ENCODE results near the gene SLC30A9. TPM values are rescaled to one million over a fixed set of nuclear protein-coding genes. Genes with fewer than 3 reads are reported as not detected.

Gene SLC30A9
- total and polyA plus RNA-seq, 2 experiments from 2014 or later: 67.3 to 74.6 TPM

DNA sequence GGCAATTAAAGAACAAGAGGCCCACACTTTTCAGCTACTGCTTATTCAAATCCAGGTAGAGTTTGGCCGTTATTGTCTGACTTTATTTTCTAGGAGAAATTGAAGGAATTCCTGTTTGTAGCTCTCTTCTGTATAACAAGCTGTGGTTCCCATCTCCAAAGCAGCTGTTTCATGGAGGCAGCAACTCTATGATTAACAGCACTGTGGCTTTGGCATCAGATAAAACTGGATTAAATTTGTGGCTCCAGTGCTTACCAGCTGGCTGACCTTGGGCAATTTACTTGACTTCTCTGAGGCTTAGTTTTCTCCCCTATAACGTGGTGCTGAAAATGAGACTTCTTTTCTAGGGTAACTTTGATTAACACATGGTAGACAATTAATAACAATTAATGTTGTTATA lies 28.1 kb downstream of the SLC30A9 start:
- no peaks in the 10 kb centered on the region for H3K27me3 ChIP-seq (ENCODE audit: insufficient read depth)
- Mint-ChIP-seq H3K4me1 (no peaks in the 10 kb centered on the region), H3K27me3 (ENCODE audit: insufficient read depth, low read depth, poor library complexity) (peaks cover 5% of the 10 kb centered on the region), H3K4me3 (no peak overlapping the region), H3K9me3 (no peaks in the 10 kb centered on the region), H3K27ac (no peak overlapping the region), H3K36me3 (ENCODE audit: low read depth) (peaks cover 22% of the 10 kb centered on the region)
- H4K20me1 ChIP-seq (replicated peaks; ENCODE audit: insufficient read depth): 0 out of 2 replicates have a peak, but pooled peaks cover 4% of the 10 kb centered on the region
- TF ChIP-seq, protein P1, sequence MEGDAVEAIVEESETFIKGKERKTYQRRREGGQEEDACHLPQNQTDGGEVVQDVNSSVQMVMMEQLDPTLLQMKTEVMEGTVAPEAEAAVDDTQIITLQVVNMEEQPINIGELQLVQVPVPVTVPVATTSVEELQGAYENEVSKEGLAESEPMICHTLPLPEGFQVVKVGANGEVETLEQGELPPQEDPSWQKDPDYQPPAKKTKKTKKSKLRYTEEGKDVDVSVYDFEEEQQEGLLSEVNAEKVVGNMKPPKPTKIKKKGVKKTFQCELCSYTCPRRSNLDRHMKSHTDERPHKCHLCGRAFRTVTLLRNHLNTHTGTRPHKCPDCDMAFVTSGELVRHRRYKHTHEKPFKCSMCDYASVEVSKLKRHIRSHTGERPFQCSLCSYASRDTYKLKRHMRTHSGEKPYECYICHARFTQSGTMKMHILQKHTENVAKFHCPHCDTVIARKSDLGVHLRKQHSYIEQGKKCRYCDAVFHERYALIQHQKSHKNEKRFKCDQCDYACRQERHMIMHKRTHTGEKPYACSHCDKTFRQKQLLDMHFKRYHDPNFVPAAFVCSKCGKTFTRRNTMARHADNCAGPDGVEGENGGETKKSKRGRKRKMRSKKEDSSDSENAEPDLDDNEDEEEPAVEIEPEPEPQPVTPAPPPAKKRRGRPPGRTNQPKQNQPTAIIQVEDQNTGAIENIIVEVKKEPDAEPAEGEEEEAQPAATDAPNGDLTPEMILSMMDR (conservative IDR thresholded peaks at IDR 0.05; ENCODE audit: low read depth in 2 of 2): no peak
- TF ChIP-seq REST (IDR thresholded peaks at IDR 0.05; ENCODE audit: unreplicated experiment) (no peak), JUNB (IDR thresholded peaks at IDR 0.05; ENCODE audit: unreplicated experiment) (no peak), NANOG (IDR thresholded peaks at IDR 0.05; ENCODE audit: borderline replicate concordance) (no peak), ZNF114 (CRISPR knock-in tag; IDR thresholded peaks at IDR 0.05) (no peak), EZH2phosphoT487 (IDR thresholded peaks at IDR 0.05; ENCODE audit: unreplicated experiment) (no peak), STAT1 (IDR thresholded peaks at IDR 0.05; ENCODE audit: unreplicated experiment) (no peak), EZH2 (IDR thresholded peaks at IDR 0.05; ENCODE audit: low read depth, unreplicated experiment) (no peak), CREB1 (CRISPR knock-in tag; IDR thresholded peaks at IDR 0.05; ENCODE audit: low read depth) (no peak), ZNF331 (CRISPR knock-in tag; IDR thresholded peaks at IDR 0.05; ENCODE audit: low read depth) (no peak), POLR2AphosphoS5 (IDR thresholded peaks at IDR 0.05; ENCODE audit: low read depth) (no peak)
- TF ChIP-seq, protein P2, sequence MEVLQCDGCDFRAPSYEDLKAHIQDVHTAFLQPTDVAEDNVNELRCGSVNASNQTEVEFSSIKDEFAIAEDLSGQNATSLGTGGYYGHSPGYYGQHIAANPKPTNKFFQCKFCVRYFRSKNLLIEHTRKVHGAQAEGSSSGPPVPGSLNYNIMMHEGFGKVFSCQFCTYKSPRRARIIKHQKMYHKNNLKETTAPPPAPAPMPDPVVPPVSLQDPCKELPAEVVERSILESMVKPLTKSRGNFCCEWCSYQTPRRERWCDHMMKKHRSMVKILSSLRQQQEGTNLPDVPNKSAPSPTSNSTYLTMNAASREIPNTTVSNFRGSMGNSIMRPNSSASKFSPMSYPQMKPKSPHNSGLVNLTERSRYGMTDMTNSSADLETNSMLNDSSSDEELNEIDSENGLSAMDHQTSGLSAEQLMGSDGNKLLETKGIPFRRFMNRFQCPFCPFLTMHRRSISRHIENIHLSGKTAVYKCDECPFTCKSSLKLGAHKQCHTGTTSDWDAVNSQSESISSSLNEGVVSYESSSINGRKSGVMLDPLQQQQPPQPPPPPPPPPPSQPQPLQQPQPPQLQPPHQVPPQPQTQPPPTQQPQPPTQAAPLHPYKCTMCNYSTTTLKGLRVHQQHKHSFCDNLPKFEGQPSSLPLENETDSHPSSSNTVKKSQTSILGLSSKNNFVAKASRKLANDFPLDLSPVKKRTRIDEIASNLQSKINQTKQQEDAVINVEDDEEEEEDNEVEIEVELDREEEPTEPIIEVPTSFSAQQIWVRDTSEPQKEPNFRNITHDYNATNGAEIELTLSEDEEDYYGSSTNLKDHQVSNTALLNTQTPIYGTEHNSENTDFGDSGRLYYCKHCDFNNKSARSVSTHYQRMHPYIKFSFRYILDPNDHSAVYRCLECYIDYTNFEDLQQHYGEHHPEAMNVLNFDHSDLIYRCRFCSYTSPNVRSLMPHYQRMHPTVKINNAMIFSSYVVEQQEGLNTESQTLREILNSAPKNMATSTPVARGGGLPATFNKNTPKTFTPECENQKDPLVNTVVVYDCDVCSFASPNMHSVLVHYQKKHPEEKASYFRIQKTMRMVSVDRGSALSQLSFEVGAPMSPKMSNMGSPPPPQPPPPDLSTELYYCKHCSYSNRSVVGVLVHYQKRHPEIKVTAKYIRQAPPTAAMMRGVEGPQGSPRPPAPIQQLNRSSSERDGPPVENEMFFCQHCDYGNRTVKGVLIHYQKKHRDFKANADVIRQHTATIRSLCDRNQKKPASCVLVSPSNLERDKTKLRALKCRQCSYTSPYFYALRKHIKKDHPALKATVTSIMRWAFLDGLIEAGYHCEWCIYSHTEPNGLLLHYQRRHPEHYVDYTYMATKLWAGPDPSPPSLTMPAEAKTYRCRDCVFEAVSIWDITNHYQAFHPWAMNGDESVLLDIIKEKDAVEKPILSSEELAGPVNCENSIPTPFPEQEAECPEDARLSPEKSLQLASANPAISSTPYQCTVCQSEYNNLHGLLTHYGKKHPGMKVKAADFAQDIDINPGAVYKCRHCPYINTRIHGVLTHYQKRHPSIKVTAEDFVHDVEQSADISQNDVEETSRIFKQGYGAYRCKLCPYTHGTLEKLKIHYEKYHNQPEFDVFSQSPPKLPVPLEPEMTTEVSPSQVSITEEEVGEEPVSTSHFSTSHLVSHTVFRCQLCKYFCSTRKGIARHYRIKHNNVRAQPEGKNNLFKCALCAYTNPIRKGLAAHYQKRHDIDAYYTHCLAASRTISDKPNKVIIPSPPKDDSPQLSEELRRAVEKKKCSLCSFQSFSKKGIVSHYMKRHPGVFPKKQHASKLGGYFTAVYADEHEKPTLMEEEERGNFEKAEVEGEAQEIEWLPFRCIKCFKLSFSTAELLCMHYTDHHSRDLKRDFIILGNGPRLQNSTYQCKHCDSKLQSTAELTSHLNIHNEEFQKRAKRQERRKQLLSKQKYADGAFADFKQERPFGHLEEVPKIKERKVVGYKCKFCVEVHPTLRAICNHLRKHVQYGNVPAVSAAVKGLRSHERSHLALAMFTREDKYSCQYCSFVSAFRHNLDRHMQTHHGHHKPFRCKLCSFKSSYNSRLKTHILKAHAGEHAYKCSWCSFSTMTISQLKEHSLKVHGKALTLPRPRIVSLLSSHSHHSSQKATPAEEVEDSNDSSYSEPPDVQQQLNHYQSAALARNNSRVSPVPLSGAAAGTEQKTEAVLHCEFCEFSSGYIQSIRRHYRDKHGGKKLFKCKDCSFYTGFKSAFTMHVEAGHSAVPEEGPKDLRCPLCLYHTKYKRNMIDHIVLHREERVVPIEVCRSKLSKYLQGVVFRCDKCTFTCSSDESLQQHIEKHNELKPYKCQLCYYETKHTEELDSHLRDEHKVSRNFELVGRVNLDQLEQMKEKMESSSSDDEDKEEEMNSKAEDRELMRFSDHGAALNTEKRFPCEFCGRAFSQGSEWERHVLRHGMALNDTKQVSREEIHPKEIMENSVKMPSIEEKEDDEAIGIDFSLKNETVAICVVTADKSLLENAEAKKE (CRISPR knock-in tag; IDR thresholded peaks at IDR 0.05): no peak
- TF ChIP-seq, protein P3, sequence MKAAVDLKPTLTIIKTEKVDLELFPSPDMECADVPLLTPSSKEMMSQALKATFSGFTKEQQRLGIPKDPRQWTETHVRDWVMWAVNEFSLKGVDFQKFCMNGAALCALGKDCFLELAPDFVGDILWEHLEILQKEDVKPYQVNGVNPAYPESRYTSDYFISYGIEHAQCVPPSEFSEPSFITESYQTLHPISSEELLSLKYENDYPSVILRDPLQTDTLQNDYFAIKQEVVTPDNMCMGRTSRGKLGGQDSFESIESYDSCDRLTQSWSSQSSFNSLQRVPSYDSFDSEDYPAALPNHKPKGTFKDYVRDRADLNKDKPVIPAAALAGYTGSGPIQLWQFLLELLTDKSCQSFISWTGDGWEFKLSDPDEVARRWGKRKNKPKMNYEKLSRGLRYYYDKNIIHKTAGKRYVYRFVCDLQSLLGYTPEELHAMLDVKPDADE (IDR thresholded peaks at IDR 0.05): no peak
- H2AFZ ChIP-seq: no peak overlapping the region
- peaks cover 26% of the 10 kb centered on the region for H3K79me2 ChIP-seq (replicated peaks; ENCODE audit: insufficient read depth)
- H3K4me1 ChIP-seq (ENCODE audit: insufficient read depth): no peaks in the 10 kb centered on the region
- no peak overlapping the region for H3K4me2 ChIP-seq
- no peak overlapping the region for H3K4me3 ChIP-seq
- ATAC-seq: no peak
- H3K27ac ChIP-seq (ENCODE audit: low read depth): no peak overlapping the region
- H3F3A ChIP-seq (replicated peaks; ENCODE audit: low read depth): no peaks in the 10 kb centered on the region
- peaks cover 3% of the 10 kb centered on the region; the same call in 1 of the 2 replicates for H3K36me3 ChIP-seq (ENCODE audit: insufficient read depth)
- DNase-seq (ENCODE audit: low spot score): no peak
- H3K9me2 ChIP-seq (ENCODE audit: insufficient read depth): no peaks in the 10 kb centered on the region

Measured in GM23338 (cell line).